Daoy (cell line): ENCODE results near the gene SSR1. TPM values are rescaled to one million over a fixed set of nuclear protein-coding genes. Genes with fewer than 3 reads are reported as not detected.
A peak's percentile ranks its signal among the peaks of the same experiment; 100 is the strongest.
"Not testable (repeated sequence)": the region's sequence is repeated elsewhere in the genome, so short reads cannot be mapped to it uniquely, and the experiment has no call there.

Experiments
- DNase-seq: peaks from one replicate; pipeline ENCODE4 v3.0.0-alpha.2; 2015; ENCODE audit warnings: low read depth
- total RNA-seq: library from RNA; depleted of rRNA; stranded (reverse); fragments of >200 nt; shearing (Covaris generic); gene quantifications from 2 replicates; pipeline ENCODE4 v1.2.3, GENCODE V29; 2014

SSR1 gene
- total RNA-seq, 1 experiment from 2014 or later, result 154 TPM

DNA sequence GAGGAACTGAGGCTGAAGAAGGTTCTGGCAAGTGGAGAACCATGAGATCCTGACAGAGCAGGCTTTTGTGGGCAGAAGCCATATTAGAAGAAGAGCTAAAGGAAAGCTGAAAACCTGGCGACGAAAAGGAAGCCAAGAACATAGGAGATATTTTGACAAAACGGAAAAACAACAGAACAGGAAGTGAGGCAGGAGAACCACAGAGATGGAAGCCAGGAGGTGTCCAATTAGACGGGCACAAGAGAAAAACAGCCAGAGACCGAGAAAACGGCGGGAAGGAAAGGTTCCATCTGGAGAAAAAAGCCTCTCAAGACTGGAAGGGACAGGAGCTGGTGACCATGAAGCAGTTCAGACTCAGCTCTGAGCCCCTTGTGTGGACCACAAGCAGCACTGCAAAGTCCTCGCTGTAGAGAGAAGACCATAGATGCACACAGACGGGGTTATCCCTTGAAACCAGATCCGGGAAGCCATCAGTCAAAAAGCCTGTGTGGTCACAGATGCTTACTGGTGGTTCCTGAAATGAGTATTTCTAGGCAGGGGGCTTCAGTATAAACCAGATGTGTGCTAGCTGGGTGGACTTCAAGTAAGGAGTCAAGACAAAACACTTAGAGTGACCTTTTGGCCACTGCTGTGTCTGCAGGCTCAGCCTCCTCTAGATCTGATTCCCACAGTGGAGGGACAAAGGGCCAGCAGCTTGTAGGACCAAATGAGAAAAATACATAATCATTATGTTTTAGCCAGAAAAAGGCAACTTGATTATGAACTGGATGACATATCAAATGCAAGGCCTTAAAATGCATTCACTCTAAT lies 30.7 kb downstream of the SSR1 start:
- no peak for DNase-seq

DNA sequence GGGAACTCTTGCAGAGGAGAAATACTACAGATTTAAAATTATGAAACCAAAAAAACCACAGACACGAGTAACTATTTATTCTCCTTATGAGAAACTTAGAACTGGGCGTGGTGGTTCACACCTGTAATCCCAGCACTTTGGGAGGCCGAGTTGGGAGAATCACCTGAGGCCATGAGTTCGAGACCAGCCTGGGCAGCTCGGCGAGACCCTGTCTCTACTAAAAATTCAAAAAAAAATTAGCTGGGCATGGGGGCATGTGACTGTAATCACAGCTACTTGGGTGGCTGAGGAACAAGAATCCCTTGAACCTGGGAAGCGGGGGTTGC lies 36.8 kb downstream of the SSR1 start:
- DNase-seq, result no peak

DNA sequence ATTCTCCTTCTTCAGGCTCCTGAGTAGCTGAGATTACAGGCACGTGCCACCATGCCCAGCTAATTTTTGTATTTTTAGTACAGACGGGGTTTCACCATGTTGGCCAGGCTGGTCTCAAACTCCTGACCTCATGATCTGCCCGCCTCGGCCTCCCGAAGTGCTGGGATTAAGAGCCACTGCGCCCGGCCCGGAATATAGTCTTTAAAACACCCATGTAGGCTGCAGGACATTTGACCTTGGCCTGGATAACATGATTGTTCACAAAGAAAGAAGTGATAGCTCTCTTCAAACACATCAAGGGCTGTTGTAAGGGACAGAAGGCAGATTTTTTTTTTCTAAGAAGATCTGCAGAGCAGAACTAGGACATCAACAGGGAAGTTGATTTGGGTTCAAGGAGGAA lies 38.5 kb downstream of the SSR1 start:
- DNase-seq, result not testable (repeated sequence)

GRCh38 chr6:7273709-7274108 lies 39.3 kb downstream of the SSR1 start:
- no peak for DNase-seq

DNA sequence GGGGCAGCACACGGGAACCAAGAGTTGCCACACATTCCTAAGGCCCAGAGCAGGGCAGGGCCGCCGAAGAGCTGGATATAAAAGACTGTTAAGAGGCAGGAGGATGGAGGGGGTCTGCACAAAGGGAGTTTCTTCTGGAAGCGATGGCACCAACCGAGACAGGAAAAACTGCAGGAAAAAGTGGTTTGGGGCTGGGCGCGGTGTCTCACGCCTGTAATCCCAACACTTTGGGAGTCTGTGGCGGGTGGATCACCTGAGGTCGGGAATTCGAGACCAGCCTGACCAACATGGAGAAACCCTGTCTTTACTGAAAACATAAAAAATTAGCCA lies 41.8 kb downstream of the SSR1 start:
- DNase-seq, result no peak

DNA sequence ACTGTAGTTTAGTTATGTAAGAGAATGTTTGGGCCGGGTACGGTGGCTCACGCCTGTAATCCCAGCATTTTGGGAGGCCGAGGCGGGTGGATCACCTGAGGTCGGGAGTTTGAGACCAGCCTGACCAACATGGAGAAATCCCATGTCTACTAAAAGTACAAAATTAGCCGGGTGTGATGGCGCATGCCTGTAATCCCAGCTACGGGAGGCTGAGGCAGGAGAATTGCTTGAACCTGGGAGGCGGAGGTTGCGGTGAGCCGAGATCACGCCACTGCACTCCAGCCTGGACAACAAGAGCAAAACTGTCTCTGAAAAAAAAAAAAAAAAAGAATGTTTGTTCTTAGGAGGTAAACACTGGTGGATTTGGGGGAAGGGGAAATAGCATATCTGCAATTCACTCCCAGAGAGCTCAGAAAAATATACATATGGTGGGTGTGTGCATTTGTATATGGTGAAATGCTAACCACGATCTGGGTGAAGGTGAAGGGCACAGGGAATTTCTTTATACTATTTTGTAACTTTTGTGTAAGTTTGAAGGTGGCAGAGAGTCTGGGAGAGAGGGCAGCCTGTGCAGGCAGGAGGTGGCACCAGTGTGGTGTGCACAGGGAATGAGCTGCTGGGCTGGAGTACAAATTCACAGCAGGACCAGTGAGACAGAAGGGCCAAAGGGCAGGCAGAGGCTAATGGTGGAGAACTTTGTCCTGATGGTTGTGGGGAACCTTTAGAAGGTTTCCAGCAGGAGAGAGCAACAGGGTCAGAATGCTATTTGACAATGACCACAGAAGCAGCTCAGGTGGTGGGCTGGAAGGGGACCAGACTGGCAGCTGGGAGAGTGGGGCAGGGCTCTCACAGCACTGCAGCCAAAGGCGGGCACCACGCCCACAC lies 42.4 kb downstream of the SSR1 start:
- DNase-seq, result no peak

- DNase-seq, result no peak
Observed at GRCh38 chr6:7269816-7270215, 43.2 kb downstream of the SSR1 start.

DNA sequence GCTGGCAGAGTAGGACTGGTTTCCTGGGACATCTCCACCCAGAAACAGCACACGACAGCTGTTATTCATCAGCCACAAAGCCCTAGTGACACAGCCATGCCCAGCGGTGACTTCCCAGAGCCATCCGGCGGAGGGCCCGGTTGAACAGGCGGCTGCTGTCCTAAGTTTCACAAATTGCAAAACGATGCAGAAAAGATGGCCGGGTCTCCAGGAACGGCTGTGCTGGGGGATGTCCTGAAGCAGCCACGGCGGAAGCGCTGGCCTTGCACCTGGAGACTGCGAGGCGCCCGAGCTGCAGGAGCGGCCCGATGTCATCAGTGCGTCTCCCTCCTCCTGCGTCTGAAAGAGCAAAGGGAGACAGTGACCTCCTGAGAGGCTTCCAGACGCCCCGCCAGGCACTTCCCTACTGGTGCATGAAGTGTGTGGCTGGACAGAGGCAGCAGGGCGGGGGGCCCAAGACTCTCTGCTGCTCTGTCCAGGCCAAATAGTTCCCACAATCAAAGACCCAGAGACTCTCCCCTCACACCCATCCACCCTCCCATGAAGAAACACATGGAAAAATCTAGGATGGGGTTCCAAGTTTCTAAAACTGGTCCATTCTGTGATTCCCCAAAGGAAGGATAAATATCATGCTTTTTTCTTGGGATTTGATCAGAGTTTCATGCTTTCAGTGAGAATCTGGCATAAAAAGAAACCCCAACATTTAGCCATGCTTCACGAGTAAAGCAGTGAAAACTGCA lies 44.0 kb downstream of the SSR1 start:
- DNase-seq, result no peak

- no peak for DNase-seq
Observed at GRCh38 chr6:7268362-7268761, 44.6 kb downstream of the SSR1 start.

DNA sequence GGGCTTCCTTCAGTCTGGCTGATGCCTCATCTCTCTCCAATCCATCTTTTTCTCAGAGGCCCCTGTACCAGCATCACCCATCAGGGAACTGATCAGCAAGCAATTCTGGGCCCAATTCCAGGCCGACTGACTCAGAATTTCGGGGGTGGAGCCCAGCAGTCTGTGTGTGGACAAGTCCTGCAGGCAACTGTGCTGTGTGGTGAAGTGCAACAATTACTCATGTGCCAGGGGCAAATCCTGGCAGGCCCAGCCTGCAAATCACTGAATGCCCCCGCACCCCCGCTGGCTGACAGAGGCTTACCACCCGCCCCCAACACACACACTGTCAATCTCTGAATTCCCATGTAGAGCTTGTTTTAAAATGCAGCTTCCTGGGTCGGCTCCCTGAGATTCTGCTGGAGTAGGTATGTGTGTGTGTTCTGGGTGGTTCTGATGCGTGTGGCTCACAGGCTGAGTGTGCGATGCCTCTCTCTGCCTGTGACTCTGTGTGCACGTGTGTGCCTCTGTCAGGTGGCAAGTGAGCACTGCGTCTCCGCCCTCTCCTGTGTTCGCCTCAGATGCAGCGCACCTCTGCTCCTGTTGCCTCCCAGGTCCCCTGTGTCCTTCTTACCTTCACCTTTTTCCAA lies 45.4 kb downstream of the SSR1 start:
- DNase-seq, result peak; percentile 93

DNA sequence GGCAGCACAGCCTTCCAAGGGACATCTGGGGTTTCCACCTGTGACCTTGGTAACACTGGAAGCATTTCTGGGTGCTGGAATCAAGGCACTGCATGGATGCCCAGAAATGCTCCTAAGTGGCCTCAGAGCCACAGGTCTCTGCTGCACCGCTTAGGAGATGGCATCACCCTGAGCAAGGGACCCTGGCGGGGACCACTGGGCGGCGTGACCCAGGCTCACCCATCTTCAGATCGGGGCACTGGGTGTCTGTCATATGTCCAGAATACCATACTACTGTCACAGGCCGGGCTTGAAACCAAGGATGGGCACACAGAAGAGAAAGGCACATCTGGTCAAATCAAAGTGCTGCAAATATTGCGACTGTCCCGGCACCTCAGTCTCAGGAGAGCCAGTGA lies 45.9 kb downstream of the SSR1 start:
- no peak for DNase-seq

DNA sequence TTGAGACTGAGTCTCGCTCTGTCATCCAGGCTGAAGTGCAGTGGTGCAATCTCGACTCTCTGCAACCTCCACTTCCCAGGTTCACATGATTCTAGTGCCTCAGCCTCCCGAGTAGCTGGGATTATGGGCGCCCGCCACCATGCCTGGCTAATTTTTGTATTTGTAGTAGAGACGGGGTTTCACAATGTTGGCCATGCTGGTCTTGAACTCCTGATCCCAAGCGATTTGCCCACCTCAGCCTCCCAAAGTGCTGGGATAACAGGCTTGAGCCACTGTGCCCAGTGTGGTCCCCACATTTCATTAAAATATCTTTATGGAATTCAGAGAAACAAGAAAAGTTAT lies 47.6 kb downstream of the SSR1 start:
- DNase-seq, result not testable (repeated sequence)

DNA sequence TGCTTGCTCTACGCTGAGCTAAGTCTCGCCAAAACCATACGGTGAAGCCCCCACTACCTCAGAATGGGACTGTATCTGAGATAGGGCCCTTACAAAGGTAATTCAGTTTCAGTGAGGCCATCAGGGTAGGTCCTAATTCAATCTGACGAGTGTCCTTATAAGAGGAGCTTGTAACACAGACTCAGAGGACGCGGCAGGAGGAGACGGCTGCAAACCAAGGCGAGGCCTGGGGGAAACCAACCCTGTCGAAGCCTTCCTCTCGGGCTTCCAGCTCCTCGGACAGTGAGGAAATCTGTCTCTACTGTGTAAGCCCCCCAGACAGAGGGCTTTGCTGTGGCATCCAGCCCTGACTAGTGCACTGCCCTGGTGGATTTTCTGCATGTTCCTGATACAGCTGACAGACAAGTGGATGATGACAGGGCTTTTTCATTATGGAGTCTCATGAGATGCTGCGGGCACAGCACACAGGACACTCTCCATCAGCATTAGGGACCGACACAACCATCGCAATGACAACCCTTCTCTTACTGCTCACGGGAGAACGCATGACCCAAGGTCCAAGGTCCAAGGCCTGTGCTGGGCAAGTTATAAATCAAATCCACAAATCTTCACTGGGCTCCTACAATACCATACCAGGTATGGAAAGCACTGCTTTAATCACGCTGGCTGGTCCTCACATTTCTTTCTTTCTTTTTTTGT lies 48.2 kb downstream of the SSR1 start:
- DNase-seq, result no peak

GRCh38 chr6:7264041-7264440 lies 49.0 kb downstream of the SSR1 start:
- DNase-seq, result no peak

DNA sequence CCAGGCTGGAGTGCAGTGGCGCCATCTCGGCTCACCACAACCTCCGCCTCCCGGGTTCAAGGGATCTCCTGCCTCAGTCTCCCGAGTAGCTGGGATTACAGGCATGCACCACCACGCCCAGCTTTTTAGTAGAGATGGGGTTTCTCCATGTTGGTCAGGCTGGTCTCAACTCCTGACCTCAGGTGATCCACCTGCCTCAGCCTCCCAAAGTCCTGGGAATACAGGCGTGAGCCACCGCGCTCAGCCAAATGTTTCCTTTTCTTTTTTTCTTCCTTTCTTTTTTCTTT lies 49.5 kb downstream of the SSR1 start:
- DNase-seq, result not testable (repeated sequence)

DNA sequence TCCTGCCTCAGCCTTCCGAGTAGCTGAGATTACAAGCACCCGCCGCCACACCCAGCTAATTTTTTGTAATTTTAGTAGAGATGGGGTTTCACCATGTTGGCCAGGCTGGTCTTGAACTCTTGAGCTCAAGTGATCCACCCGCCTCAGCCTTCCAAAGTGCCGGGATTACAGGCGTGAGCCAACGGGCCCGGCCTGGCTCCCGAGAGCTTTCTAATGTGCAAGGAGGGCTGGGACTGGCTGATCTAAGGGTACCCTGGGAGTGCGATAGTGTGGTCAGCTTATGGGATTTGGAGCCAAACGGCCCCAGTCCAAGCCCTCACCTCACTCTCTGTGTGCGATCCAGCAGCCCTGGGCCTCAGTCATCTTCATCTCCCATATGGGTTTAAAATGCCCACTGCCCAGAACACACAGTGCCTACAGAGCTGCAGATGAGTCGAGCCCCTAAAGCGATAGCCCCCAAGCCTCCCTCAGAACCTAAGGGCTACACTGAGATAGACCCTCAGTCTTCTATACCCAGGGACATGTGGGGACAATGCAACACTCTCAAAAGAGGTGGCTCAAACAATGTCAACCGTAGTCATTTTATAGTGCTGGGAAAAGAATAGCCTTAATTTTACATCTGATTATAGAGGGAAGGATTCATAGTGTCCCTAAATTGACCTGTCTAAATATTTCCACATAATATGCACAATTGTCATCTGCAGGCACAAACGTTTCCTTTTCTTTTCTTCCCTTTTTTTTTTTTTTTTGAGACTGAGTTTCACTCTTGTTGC lies 50.1 kb downstream of the SSR1 start:
- DNase-seq, result no peak

DNA sequence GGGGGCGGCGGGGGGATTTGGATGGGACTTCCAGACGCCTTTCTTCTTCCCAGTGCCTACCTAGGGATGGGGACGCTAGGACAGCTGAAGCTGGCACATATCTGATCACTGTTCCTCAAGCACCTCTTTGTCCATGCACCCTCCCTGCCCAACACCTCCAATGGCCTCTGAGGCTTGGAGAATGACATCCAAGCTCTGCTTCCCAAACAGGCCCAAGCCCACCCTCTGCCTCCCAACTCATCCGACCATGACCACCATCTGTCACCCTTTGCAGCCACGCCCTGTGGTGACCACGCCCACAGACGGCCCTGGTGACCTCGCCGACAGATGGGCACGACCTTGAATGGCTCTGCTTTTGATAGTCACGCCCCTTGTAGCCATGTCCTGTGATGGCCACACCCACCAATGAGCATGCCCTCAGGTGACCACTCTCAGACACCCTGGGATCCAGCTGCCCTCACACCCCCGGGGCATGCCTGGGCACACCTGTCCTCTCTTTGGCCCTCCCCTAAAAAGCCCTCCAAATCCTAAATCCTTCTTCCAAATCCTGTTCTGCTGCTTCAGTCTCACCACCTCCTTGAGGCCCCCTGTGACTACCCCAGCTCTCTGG lies 51.0 kb downstream of the SSR1 start:
- peak; percentile 37 for DNase-seq

DNA sequence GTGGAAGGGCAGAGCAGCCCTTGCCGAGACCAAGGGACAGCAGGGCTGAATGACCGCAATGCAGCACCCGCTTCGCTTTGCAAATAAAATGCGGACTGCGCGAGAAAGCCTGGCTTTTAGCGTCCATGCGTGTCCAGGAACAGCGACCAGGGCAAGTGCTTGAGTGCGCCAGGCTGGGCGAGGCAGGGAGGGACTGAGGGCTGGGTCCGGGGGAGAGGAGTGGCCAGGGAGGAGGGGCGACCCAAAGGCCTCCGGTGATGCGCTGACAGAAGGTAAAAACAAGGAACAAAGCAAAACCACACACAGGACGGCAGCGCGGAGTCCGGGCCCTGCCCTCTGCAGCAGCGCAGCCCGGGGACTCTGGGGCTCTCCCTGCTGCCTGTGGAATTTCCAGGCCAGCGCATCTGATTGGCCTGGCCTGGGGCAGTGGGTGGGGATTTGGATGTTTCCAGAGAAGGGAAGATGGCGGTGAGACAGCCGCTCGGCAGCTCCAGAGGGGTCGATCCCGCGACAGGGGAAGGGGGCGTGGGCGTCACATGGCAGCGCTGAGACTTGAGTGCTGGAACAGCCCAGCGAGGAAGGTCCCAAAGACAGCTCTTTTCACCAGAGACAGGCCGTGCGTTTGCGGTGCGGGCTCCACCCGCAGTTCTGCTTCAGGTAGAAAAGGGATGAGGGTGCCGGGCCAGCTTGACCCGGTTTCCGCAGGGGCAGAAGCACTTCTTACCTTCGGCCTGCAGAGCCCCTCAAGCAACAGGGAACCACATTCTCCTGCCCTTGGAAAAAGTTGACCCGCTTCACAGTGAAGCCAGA lies 51.8 kb downstream of the SSR1 start:
- DNase-seq, result peak; percentile 93

DNA sequence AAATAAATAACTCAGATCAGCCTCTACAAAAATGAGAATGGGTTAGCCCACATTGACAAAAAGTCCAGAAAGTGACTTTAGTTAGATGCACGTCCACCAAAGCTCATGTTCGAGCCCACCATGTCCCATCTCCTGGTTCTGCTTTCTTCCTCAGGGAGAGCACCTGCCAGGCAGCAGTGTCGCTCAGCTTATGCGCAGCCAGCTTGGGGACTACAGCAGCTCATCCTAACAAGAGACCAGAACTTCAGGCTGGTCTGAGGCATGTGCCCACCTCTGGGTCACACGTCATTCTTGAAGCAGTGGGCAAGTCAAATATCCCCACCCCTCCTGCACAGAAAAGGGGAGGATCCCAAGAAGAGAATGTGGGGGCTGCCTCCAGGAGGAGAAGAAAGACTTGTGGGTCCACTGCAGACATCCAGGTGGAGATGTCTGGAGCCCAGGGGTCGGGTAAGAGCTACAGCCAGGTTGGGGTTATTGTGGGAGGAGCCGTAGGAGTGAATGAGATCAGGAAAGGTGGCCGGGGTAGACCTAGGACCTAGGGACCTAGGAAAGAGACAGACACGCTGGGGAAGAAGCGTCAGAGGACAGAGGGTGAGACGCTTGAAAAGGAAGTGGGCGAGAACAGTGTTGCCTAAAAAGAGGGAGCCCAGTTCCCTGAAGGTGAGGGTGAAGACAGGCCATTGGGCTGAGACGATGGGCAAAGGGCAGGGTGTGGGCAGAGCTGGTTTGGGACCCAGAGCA lies 52.5 kb downstream of the SSR1 start:
- DNase-seq, result no peak
